Activated T-cell treated with anti-CD3 and anti-CD28 coated beads, Interleukin-2, amount 50 U/mL, for 4 hours (primary cell): Measurements from ENCODE around the gene ADCY6. TPM values are rescaled to one million over a fixed set of nuclear protein-coding genes. Genes with fewer than 3 reads are reported as not detected.

Experiments used
- ATAC-seq, 2 donors: fragments of 200-7000 bp; cut with Tn5 transposase; one replicate each; pipeline ENCODE4 v1.10.0; 2021
- DNase-seq: peaks from one replicate; pipeline ENCODE4 v3.0.0-alpha.2; 2020
- H3K27me3 Mint-ChIP-seq: one replicate; pipeline ENCODE4 v1.8.0; 2021; ENCODE audit warnings: low read depth, mixed read lengths
- H3K36me3 Mint-ChIP-seq: one replicate; pipeline ENCODE4 v1.8.0; 2022; ENCODE audit warnings: mixed read lengths; ENCODE audit not compliant: insufficient read depth
- H3K4me1 Mint-ChIP-seq: one replicate; pipeline ENCODE4 v1.8.0; 2021; ENCODE audit warnings: low read depth, mixed read lengths
- H3K4me3 Mint-ChIP-seq: one replicate; pipeline ENCODE4 v1.8.0; 2021; ENCODE audit warnings: mild to moderate bottlenecking, moderate library complexity, mixed read lengths
- H3K9me3 Mint-ChIP-seq: one replicate; pipeline ENCODE4 v1.8.0; 2021; ENCODE audit warnings: mixed read lengths
- total RNA-seq, 3 donors: library from RNA; stranded (reverse); gene quantifications; one replicate each; pipeline ENCODE4 v1.2.1, GENCODE V29; 2021

ADCY6 gene
- total RNA-seq, 3 donors from 2014 or later = 0.22 to 0.53 (median 0.40) TPM

DNA sequence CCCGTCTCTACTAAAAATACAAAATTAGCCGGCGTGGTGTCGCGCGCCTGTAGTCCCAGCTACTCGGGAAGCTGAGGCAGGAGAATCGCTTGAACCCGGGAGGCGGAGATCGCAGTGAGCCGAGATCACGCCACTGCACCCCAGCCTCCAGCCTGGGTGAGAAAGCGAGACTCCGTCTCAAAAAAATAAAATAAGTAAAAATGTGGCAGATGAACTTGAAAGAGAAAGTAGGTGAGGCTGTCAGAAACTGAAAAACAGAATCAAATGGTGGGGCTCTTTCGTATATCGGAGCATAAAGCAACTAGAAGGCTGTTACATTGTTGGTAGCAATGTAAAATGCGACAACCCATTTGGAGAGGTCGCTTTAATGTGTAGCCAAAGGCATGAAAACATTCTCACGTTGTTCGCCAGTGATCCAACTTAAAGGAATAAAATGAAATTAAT lies 71.6 kb downstream of the ADCY6 start:
- no peak for DNase-seq
- H3K4me3 Mint-ChIP-seq = peak overlapping the region; percentile 94
- peaks cover 13% of the 10 kb centered on the region for H3K9me3 Mint-ChIP-seq
- peak; percentile 11 to 15 for ATAC-seq
- H3K36me3 Mint-ChIP-seq = peaks cover 29% of the 10 kb centered on the region
- H3K4me1 Mint-ChIP-seq = peaks cover 41% of the 10 kb centered on the region
- no peaks in the 10 kb centered on the region for H3K27me3 Mint-ChIP-seq

DNA sequence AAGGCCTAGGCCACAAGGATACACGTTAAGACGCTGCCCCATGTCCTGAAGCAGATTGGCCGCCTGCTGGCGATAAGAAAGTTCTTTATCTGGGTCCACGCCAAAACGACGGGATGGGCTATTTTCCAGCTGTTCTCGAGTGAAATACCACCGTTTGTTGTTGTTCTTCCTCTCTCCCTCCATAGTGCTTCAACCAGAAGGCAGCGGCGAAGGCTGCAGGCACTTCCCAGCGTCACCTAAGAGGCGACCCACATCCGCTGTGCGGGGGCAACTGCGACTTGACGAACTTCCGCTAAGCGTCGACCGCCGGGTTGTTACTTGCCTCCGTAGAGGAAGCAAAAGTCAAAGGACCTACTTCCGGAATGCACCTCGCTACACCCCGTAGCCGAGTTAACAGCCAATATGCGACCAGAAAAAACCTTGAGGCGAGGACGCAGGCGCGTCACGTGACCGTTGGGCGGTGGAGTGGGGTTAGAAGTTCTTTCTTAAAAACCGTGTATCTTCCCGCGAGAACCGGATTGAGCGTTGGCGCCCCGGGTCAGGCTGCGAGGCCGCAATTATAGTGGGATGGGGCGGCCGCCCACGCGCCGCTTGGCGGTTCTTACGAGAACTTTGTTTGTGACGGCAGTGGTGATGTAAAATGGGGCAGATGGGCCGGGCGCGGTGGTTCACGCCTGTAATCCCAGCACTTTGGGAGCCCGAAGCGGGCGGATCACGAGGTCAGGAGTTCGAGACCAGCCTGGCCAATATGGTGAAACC lies 72.2 kb downstream of the ADCY6 start, which contains the start of gene CCNT1:
TSS of gene CCNT1 (minus strand) at position 215 of the 759 bp plus-strand sequence. CDS start at position 183, 32 bp downstream.
- no peaks in the 10 kb centered on the region for H3K27me3 Mint-ChIP-seq
- peak within 1 kb of the TSS; percentile 94 for H3K4me3 Mint-ChIP-seq
- DNase-seq = peak; percentile 98
- H3K9me3 Mint-ChIP-seq = peaks cover 13% of the 10 kb centered on the region
- ATAC-seq = peak; percentile 94 to 95
- H3K36me3 Mint-ChIP-seq = peaks cover 29% of the 10 kb centered on the region
- peaks cover 41% of the 10 kb centered on the region for H3K4me1 Mint-ChIP-seq

Other genes starting within 250 kb of the ADCY6 start
- gene LALBA, start 219.0 kb downstream of the ADCY6 start, total RNA-seq = not detected
- 10 to 100 TPM; 47.9 to 68.1 (median 68.0) TPM for gene KANSL2, start 106.9 kb downstream of the ADCY6 start, total RNA-seq
- gene CCNT1, start 72.4 kb downstream of the ADCY6 start, total RNA-seq = 10 to 100 TPM; 33.7 to 37.7 (median 35.9) TPM
- gene CACNB3, start 29.4 kb upstream of the ADCY6 start, total RNA-seq = 1 to 10 TPM; 1.7 to 3.5 (median 2.3) TPM
- 100 to 1,000 TPM; 117 to 127 (median 126) TPM for gene DDX23, start 63.1 kb upstream of the ADCY6 start, total RNA-seq
- gene RND1, start 76.8 kb upstream of the ADCY6 start, total RNA-seq = 1 to 10 TPM; 1.3 to 2.2 (median 2.0) TPM
- gene FKBP11, start 136.4 kb upstream of the ADCY6 start, total RNA-seq = 100 to 1,000 TPM; 119 to 171 (median 134) TPM
- gene ARF3, start 168.4 kb upstream of the ADCY6 start, total RNA-seq = 100 to 1,000 TPM in 2 of 3 donors, 10 to 100 TPM in 1; 98.6 to 110 (median 109) TPM
- under 1 TPM; 0.13 to 0.46 (median 0.24) TPM for gene WNT10B, start 182.6 kb upstream of the ADCY6 start, total RNA-seq
- not detected for gene WNT1, start 189.2 kb upstream of the ADCY6 start, total RNA-seq
- 1 to 10 TPM in 2 of 3 donors, under 1 TPM in 1; 0.57 to 1.4 (median 1.2) TPM for gene DDN, start 210.3 kb upstream of the ADCY6 start, total RNA-seq
- 10 to 100 TPM; 68.1 to 70.6 (median 68.4) TPM for gene PRKAG1, start 229.7 kb upstream of the ADCY6 start, total RNA-seq